Choroid plexus epithelial cell (primary cell): Measurements from ENCODE around the gene SLC4A7.

Source experiments
- DNase-seq: peaks from one replicate; pipeline ENCODE4 v3.0.0-alpha.2; 2010; ENCODE audit warnings: low read depth
- H3K4me3 ChIP-seq: 2 replicates; pipeline ENCODE4 v1.5.1; 2011; ENCODE audit warnings: low read depth, mild to moderate bottlenecking, control low read depth, low read length, moderate library complexity
- CTCF ChIP-seq: conservative IDR thresholded peaks from 2 replicates; pipeline ENCODE4 v1.5.1; 2011; ENCODE audit warnings: low read depth, mild to moderate bottlenecking, control low read depth, inconsistent platforms, low read length, moderate library complexity

Gene SLC4A7

GRCh38 chr3:27353221-27353620 is 131.0 kb downstream of the SLC4A7 start:
- TF ChIP-seq CTCF, result no peak
- peak; percentile 66 for DNase-seq
- H3K4me3 ChIP-seq, result no peak overlapping the region

GRCh38 chr3:27352047-27352446 is 132.1 kb downstream of the SLC4A7 start:
- no peak for DNase-seq
- no peak for TF ChIP-seq CTCF

GRCh38 chr3:27349832-27350231 is 134.4 kb downstream of the SLC4A7 start:
- DNase-seq, result no peak
- H3K4me3 ChIP-seq, result no peak overlapping the region
- TF ChIP-seq CTCF, result no peak

More at GRCh38 chr3:27352047-27352446, 132.1 kb downstream of the SLC4A7 start:
- no peak overlapping the region for H3K4me3 ChIP-seq

GRCh38 chr3:27345959-27346865 is 138.0 kb downstream of the SLC4A7 start:
- no peak for DNase-seq
- TF ChIP-seq CTCF, result no peak
- no peak overlapping the region for H3K4me3 ChIP-seq

GRCh38 chr3:27345493-27345892 is 138.7 kb downstream of the SLC4A7 start:
- no peak for TF ChIP-seq CTCF
- H3K4me3 ChIP-seq, result no peak overlapping the region
- no peak for DNase-seq

- no peak overlapping the region for H3K4me3 ChIP-seq
- DNase-seq, result no peak
- TF ChIP-seq CTCF, result no peak
These were observed 139.1 kb downstream of the SLC4A7 start for GRCh38 chr3:27345045-27345444.

GRCh38 chr3:27344192-27344591 is 140.0 kb downstream of the SLC4A7 start:
- H3K4me3 ChIP-seq, result no peak overlapping the region
- TF ChIP-seq CTCF, result no peak
- no peak for DNase-seq
